IMR-90 (cell line): ENCODE data around the gene CHRM1. TPM values are rescaled to one million over a fixed set of nuclear protein-coding genes. Genes with fewer than 3 reads are reported as not detected.

Experiments used
- ATAC-seq: fragments of 200-7000 bp; cut with Tn5 transposase; 2 replicates; pipeline ENCODE4 v1.9.1; 2020; ENCODE audit warnings: low read depth, mild to moderate bottlenecking, moderate library complexity
- BruUV-seq: library from RNA; stranded (reverse); fragments of 400-500 nt; replicated peaks from 2 replicates; lab custom pipeline; 2021; lab: Mats Ljungman, UMichigan
- CTCF ChIA-PET: fragments of 300-600 bp; formaldehyde crosslinking; extraction: SDS; loops from one replicate; lab custom pipeline; 2021; ENCODE audit warnings: antibody characterized with exemption; lab: Yijun Ruan, JAX
- POLR2A ChIA-PET: fragments of 300-600 bp; sonication (Branson Sonifier 250); formaldehyde crosslinking; loops from one replicate; lab custom pipeline; 2022; ENCODE audit warnings: antibody characterized with exemption; ENCODE audit not compliant: unreplicated experiment; lab: Charles Lee
- DNase-seq: peaks from one replicate; pipeline ENCODE4 v3.0.0; 2013
- H2AFZ ChIP-seq: replicated peaks from 2 replicates; pipeline ENCODE3; 2013; ENCODE audit warnings: low read length, mild to moderate bottlenecking; ENCODE audit not compliant: poor library complexity
- H2AK5ac ChIP-seq: 2 replicates; pipeline ENCODE4 v1.6.1; 2013; ENCODE audit warnings: low read depth, low read length, inconsistent platforms
- H2AK9ac ChIP-seq: replicated peaks from 2 replicates; pipeline ENCODE3; 2013; ENCODE audit warnings: mild to moderate bottlenecking, low read depth, low read length, moderate library complexity; ENCODE audit not compliant: poor library complexity
- H2BK120ac ChIP-seq: 2 replicates; pipeline ENCODE4 v1.6.1; 2013; ENCODE audit warnings: low read depth, low read length, inconsistent platforms
- H2BK15ac ChIP-seq: 3 replicates; pipeline ENCODE4 v1.6.1; 2013; ENCODE audit warnings: low read depth, low read length, inconsistent platforms
- H2BK20ac ChIP-seq: 2 replicates; pipeline ENCODE4 v1.6.1; 2013; ENCODE audit warnings: low read depth, mild to moderate bottlenecking, inconsistent platforms, low read length, moderate library complexity
- H2BK5ac ChIP-seq: 2 replicates; pipeline ENCODE4 v1.6.1; 2013; ENCODE audit warnings: mild to moderate bottlenecking, low read depth, low read length, inconsistent platforms; ENCODE audit not compliant: poor library complexity, severe bottlenecking
- H3K14ac ChIP-seq: replicated peaks from 2 replicates; pipeline ENCODE4 v1.6.1; 2013; ENCODE audit warnings: low read depth, low read length, inconsistent platforms
- H3K18ac ChIP-seq: 2 replicates; pipeline ENCODE4 v1.6.1; 2013; ENCODE audit warnings: low read depth, low read length, control low read depth
- H3K23ac ChIP-seq: 2 replicates; pipeline ENCODE4 v1.6.1; 2013; ENCODE audit warnings: low read depth, low read length, inconsistent platforms
- H3K27ac ChIP-seq: 2 replicates; pipeline ENCODE4 v1.5.1; 2013; ENCODE audit warnings: mild to moderate bottlenecking, control low read depth, low read length; ENCODE audit not compliant: insufficient read depth
- H3K27me3 ChIP-seq: 2 replicates; pipeline ENCODE4 v1.6.1; 2013; ENCODE audit warnings: low read length; ENCODE audit not compliant: control insufficient read depth, insufficient read depth
- H3K36me3 ChIP-seq: 2 replicates; pipeline ENCODE4 v1.6.1; 2013; ENCODE audit warnings: low read length, mixed read lengths; ENCODE audit not compliant: control insufficient read depth, insufficient read depth
- H3K4ac ChIP-seq: 2 replicates; pipeline ENCODE4 v1.6.1; 2013; ENCODE audit warnings: low read depth, low read length, inconsistent platforms
- H3K4me1 ChIP-seq: 2 replicates; pipeline ENCODE4 v1.6.1; 2013; ENCODE audit warnings: low read length, mixed read lengths; ENCODE audit not compliant: control insufficient read depth, insufficient read depth
- H3K4me2 ChIP-seq: 2 replicates; pipeline ENCODE4 v1.6.1; 2013; ENCODE audit warnings: low read depth, mild to moderate bottlenecking, control low read depth, low read length, moderate library complexity
- H3K4me3 ChIP-seq: 2 replicates; pipeline ENCODE4 v1.5.1; 2013; ENCODE audit warnings: low read depth, mild to moderate bottlenecking, control low read depth, low read length, moderate library complexity; ENCODE audit not compliant: insufficient read depth
- H3K56ac ChIP-seq: 2 replicates; pipeline ENCODE4 v1.6.1; 2013; ENCODE audit warnings: low read length, inconsistent platforms; ENCODE audit not compliant: insufficient read depth; ENCODE audit errors: extremely low read depth
- H3K79me1 ChIP-seq, 2 experiments: 2 replicates each; pipeline ENCODE4 v1.6.1; 2013; ENCODE audit warnings: low read length in 2 of 2, inconsistent platforms in 1 of 2, low read depth in 1 of 2
- H3K9ac ChIP-seq: 2 replicates; pipeline ENCODE4 v1.6.1; 2013; ENCODE audit warnings: low read depth, low read length, control low read depth
- H3K9me1 ChIP-seq: 2 replicates; pipeline ENCODE4 v1.6.1; 2013; ENCODE audit warnings: low read length, inconsistent platforms; ENCODE audit not compliant: insufficient read depth
- H3K9me3 ChIP-seq: 2 replicates; pipeline ENCODE4 v1.6.1; 2013; ENCODE audit warnings: low read length; ENCODE audit not compliant: control insufficient read depth, insufficient read depth
- H4K20me1 ChIP-seq: 2 replicates; pipeline ENCODE4 v1.6.1; 2013; ENCODE audit warnings: low read length, inconsistent platforms; ENCODE audit not compliant: insufficient read depth
- H4K5ac ChIP-seq: 2 replicates; pipeline ENCODE4 v1.6.1; 2013; ENCODE audit warnings: mild to moderate bottlenecking, low read depth, low read length, control low read depth
- H4K8ac ChIP-seq, 2 experiments: 2 replicates each; pipeline ENCODE4 v1.6.1; 2013; ENCODE audit warnings: low read depth in 2 of 2, low read length in 2 of 2, control low read depth in 1 of 2, inconsistent platforms in 1 of 2
- H4K91ac ChIP-seq: 2 replicates; pipeline ENCODE4 v1.6.1; 2013; ENCODE audit warnings: low read depth, low read length, inconsistent platforms; ENCODE audit not compliant: insufficient read depth
- BHLHE40 ChIP-seq: fragments of 150-350 bp; IDR thresholded peaks from 2 replicates; pipeline ENCODE4 v1.6.1; 2016; ENCODE audit warnings: mild to moderate bottlenecking, low read depth, low read length
- CEBPB ChIP-seq: IDR thresholded peaks from 2 replicates; pipeline ENCODE4 v1.6.1; 2012; ENCODE audit warnings: low read depth, low read length, improper control_type of control experiment
- CHD1 ChIP-seq: IDR thresholded peaks from 2 replicates; pipeline ENCODE4 v1.6.1; 2012; ENCODE audit warnings: low read depth, low read length, improper control_type of control experiment
- CTCF ChIP-seq: conservative IDR thresholded peaks from 2 replicates; pipeline ENCODE4 v1.5.1; 2012; ENCODE audit warnings: mild to moderate bottlenecking, low read depth, low read length, improper control_type of control experiment
- FOS ChIP-seq: fragments of 150-350 bp; IDR thresholded peaks from 2 replicates; pipeline ENCODE4 v1.6.1; 2016; ENCODE audit warnings: low read depth, low read length
- MAFK ChIP-seq: IDR thresholded peaks from 2 replicates; pipeline ENCODE4 v1.6.1; 2012; ENCODE audit warnings: low read depth, low read length, improper control_type of control experiment
- MAZ ChIP-seq: IDR thresholded peaks from 2 replicates; pipeline ENCODE4 v1.6.1; 2012; ENCODE audit warnings: low read depth, mild to moderate bottlenecking, low read length, improper control_type of control experiment, moderate library complexity, borderline replicate concordance
- MXI1 ChIP-seq: IDR thresholded peaks from 2 replicates; pipeline ENCODE4 v1.6.1; 2012; ENCODE audit warnings: low read depth, mild to moderate bottlenecking, low read length, moderate library complexity, borderline replicate concordance
- NFE2L2 ChIP-seq: fragments of 150-350 bp; IDR thresholded peaks from 2 replicates; pipeline ENCODE4 v1.6.1; 2016; ENCODE audit warnings: low read depth, mild to moderate bottlenecking, low read length
- POLR2A ChIP-seq: IDR thresholded peaks from 2 replicates; pipeline ENCODE4 v1.6.1; 2012; ENCODE audit warnings: mild to moderate bottlenecking, low read depth, low read length
- RAD21 ChIP-seq: IDR thresholded peaks from 2 replicates; pipeline ENCODE4 v1.6.1; 2012; ENCODE audit warnings: low read length, improper control_type of control experiment
- RCOR1 ChIP-seq: IDR thresholded peaks from 2 replicates; pipeline ENCODE4 v1.6.1; 2012; ENCODE audit warnings: mild to moderate bottlenecking, low read length, improper control_type of control experiment; ENCODE audit not compliant: insufficient replicate concordance
- RFX5 ChIP-seq: IDR thresholded peaks from 2 replicates; pipeline ENCODE4 v1.8.0; 2012; ENCODE audit warnings: low read depth, mild to moderate bottlenecking, low read length, moderate library complexity
- SMC3 ChIP-seq: fragments of 150-350 bp; IDR thresholded peaks from 2 replicates; pipeline ENCODE4 v1.6.1; 2016; ENCODE audit warnings: low read depth, mild to moderate bottlenecking, antibody characterized with exemption, low read length, moderate library complexity
- WGBS, 2 experiments: methylation state at CpG; one replicate each; pipeline versions ENCODE4 v1.1.5 to v1.1.7; 2013; ENCODE audit warnings: missing lambda C conversion rate in 2 of 2; ENCODE audit not compliant: insufficient read length in 1 of 2; ENCODE audit errors: extremely low coverage in 2 of 2; 5-methylcytosine and 5-hydroxymethylcytosine counted together
- dilution Hi-C: fragments of 300-500 bp; cut with HindIII; formaldehyde crosslinking; loops from one replicate; pipeline ENCODE4 v1.14.3; 2018; ENCODE audit warnings: low sequenced_read_pairs; ENCODE audit not compliant: unreplicated experiment
- in situ Hi-C: fragments of 300-500 bp; cut with MboI; formaldehyde crosslinking; loops from 3 replicates; pipeline ENCODE4 v1.14.3; 2019; ENCODE audit warnings: low sequenced_read_pairs, inconsistent platforms, mixed read lengths
- intact Hi-C: fragments of 100-400 bp; cut with micrococcal nuclease; formaldehyde crosslinking; loops from 2 replicates; pipeline ENCODE4 v1.10.0; 2022
- polyA plus RNA-seq, 3 experiments: library from polyadenylated mRNA; depleted of rRNA; stranded (reverse); fragments of >200 nt; gene quantifications; 2 replicates each; pipeline ENCODE4 v1.2.3, GENCODE V29; 2012; ENCODE audit warnings: low replicate concordance in 1 of 3
- total RNA-seq: library from RNA; depleted of rRNA; stranded (reverse); fragments of >200 nt; gene quantifications from 2 replicates; pipeline ENCODE4 v1.2.3, GENCODE V29; 2012
- TF ChIP-seq, protein P1 (sequence below): fragments of 150-350 bp; IDR thresholded peaks from 2 replicates; pipeline ENCODE4 v1.6.1; 2016; ENCODE audit warnings: low read depth, mild to moderate bottlenecking, low read length, moderate library complexity, borderline replicate concordance
- TF ChIP-seq, protein P2 (sequence below): fragments of 150-350 bp; IDR thresholded peaks from 2 replicates; pipeline ENCODE4 v1.6.1; 2017; ENCODE audit warnings: mild to moderate bottlenecking, antibody characterized with exemption, low read length, low read depth

The CHRM1 gene
- total and polyA plus RNA-seq, 2 of the 4 experiments (the other 2 are of a cell fraction), result not detected

GRCh38 chr11:62957147-62957546 lies 36.0 kb upstream of the CHRM1 start:
- 45% methylated on average over 1 of the region's 2 CpGs; no CpG with 5 or more reads in 1 of the 2 experiments for WGBS, 2 experiments
- Histone ChIP-seq H3K56ac (no peak overlapping the region), H2BK5ac (no peak overlapping the region), H3K4me3 (no peak overlapping the region), H3K36me3 (no peaks in the 10 kb centered on the region), H3K9ac (no peak overlapping the region), H3K9me1 (no peaks in the 10 kb centered on the region), H4K91ac (no peak overlapping the region), H4K5ac (no peak overlapping the region), H2BK120ac (no peak overlapping the region), H3K79me1 (no peaks in the 10 kb centered on the region), H3K14ac (no peak overlapping the region), H2BK15ac (no peak overlapping the region), H3K4ac (no peak overlapping the region), H2AK5ac (no peak overlapping the region), H2BK20ac (no peak overlapping the region), H4K8ac (no peak overlapping the region), H3K18ac (no peak overlapping the region), H2AFZ (no peak overlapping the region), H3K23ac (no peak overlapping the region), H3K4me1 (peaks cover 2% of the 10 kb centered on the region; the same call in 1 of the 2 replicates), H2AK9ac (no peak overlapping the region), H3K9me3 (no peaks in the 10 kb centered on the region), H3K27ac (no peak overlapping the region), H3K4me2 (no peak overlapping the region), H4K20me1 (no peaks in the 10 kb centered on the region), H3K27me3 (peaks cover 2% of the 10 kb centered on the region; the same call in 1 of the 2 replicates)
- no TSS peak for BruUV-seq
- ChIA-PET CTCF (no interaction called here), POLR2A (no interaction called here)
- dilution Hi-C loops (no loop called here), intact Hi-C loops (no loop called here), in situ Hi-C loops (no loop called here)
- TF ChIP-seq MAZ, result no peak
- no peak for TF ChIP-seq MAFK
- no peak for TF ChIP-seq CEBPB
- TF ChIP-seq NFE2L2, result no peak
- TF ChIP-seq RCOR1, result no peak
- no peak for TF ChIP-seq CHD1
- no peak for TF ChIP-seq POLR2A
- TF ChIP-seq SMC3, result no peak
- TF ChIP-seq, protein P1, sequence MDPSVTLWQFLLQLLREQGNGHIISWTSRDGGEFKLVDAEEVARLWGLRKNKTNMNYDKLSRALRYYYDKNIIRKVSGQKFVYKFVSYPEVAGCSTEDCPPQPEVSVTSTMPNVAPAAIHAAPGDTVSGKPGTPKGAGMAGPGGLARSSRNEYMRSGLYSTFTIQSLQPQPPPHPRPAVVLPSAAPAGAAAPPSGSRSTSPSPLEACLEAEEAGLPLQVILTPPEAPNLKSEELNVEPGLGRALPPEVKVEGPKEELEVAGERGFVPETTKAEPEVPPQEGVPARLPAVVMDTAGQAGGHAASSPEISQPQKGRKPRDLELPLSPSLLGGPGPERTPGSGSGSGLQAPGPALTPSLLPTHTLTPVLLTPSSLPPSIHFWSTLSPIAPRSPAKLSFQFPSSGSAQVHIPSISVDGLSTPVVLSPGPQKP, result no peak
- TF ChIP-seq RAD21, result no peak
- no peak for TF ChIP-seq FOS
- TF ChIP-seq BHLHE40, result no peak
- TF ChIP-seq RFX5, result no peak
- TF ChIP-seq, protein P2, sequence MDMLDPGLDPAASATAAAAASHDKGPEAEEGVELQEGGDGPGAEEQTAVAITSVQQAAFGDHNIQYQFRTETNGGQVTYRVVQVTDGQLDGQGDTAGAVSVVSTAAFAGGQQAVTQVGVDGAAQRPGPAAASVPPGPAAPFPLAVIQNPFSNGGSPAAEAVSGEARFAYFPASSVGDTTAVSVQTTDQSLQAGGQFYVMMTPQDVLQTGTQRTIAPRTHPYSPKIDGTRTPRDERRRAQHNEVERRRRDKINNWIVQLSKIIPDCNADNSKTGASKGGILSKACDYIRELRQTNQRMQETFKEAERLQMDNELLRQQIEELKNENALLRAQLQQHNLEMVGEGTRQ, result no peak
- TF ChIP-seq MXI1, result no peak
- no peak for TF ChIP-seq CTCF
- DNase-seq (no peak), ATAC-seq (no peak)
